Measurements from ENCODE around the gene COBL.

The COBL gene

DNA sequence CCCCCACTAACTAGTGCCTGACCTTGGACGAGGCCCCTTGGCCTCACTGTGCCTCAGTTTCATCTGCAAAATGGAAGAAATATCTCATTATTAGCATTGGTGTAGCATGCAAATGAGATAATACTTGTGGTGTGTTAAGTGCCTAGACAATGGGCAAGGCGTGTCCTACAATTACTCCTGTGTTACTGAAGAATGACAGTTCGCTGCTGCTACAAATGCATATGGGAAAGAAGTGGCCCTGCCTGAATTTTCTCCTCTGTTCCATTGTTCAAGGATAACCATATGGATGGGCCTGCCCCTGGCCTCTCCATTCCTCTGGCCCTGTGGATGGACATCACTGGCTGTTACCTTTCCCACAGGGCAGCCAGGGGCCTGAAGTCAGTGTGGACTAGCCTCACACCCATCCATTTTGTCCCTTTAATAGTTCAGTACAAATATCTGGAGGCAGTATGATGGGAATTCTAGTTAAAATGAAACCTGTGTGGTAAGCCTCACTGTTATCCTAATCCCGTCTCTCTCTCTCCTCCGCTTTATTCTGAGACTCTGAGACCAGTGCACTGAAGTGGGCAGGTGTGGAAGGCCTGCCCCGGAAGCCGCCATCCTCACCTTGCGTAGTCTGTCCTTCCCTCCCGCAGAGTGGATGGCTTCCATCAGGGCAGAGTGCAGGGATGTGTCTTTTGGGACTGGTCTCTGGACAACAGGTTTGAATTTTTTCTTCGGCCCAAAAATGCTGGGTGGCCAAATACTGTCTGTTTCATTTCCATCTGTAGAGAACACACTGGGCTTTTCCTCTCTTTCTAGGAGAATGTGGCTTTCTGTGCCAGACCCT, 289.3 kb downstream of the COBL start:
- TF ChIP-seq, protein P1, sequence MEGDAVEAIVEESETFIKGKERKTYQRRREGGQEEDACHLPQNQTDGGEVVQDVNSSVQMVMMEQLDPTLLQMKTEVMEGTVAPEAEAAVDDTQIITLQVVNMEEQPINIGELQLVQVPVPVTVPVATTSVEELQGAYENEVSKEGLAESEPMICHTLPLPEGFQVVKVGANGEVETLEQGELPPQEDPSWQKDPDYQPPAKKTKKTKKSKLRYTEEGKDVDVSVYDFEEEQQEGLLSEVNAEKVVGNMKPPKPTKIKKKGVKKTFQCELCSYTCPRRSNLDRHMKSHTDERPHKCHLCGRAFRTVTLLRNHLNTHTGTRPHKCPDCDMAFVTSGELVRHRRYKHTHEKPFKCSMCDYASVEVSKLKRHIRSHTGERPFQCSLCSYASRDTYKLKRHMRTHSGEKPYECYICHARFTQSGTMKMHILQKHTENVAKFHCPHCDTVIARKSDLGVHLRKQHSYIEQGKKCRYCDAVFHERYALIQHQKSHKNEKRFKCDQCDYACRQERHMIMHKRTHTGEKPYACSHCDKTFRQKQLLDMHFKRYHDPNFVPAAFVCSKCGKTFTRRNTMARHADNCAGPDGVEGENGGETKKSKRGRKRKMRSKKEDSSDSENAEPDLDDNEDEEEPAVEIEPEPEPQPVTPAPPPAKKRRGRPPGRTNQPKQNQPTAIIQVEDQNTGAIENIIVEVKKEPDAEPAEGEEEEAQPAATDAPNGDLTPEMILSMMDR (conservative IDR thresholded peaks at IDR 0.05; ENCODE audit: low read length) = no peak
- H3K4me3 ChIP-seq (ENCODE audit: low read length) = no peak overlapping the region
- no peak for DNase-seq (ENCODE audit: low read depth)

DNA sequence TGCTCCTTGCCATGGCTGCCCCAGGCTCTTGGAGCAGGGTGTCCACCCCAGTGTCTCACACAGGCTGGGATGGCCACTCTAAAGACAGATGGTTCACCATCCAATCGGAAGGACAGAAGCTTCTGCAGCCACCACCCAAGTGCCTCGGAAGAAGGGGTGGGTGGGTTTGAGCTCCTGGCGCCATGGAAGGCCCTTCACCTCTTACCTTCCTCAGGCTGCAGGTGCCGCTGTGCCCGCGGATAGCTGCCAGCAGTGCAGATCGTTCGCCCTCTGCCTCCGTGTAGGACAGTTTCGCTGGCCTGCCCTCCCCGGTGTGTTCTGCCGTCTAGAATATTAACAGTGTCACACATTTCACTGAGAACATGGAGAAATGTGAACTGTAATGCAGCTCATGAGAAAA, 290.3 kb downstream of the COBL start:
- TF ChIP-seq, protein P1 (conservative IDR thresholded peaks at IDR 0.05; ENCODE audit: low read length) = no peak
- H3K4me3 ChIP-seq (ENCODE audit: low read length) = no peak overlapping the region
- DNase-seq (ENCODE audit: low read depth) = no peak

DNA sequence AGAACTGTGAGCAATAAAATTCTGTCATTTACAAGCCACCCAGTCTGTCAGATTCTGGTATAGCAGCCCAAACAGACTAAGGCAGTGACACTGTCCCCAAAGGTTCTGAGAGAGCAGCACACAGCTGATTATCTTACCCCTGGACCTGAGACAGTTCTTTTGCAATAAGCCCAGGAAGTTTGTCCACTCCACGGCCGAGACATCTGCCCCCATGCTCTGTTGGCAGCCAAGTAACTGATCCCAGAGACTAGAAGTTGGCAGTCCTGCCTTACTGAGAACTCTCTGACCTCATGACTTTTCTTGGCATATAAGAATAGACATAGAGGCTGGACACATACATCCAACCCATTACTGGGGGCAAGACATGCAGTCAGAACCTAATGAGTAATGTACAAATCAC, 290.9 kb downstream of the COBL start:
- no peak overlapping the region for H3K4me3 ChIP-seq (ENCODE audit: low read length)
- peak; percentile 45 for DNase-seq (ENCODE audit: low read depth)
- TF ChIP-seq, protein P1 (conservative IDR thresholded peaks at IDR 0.05; ENCODE audit: low read length) = no peak

DNA sequence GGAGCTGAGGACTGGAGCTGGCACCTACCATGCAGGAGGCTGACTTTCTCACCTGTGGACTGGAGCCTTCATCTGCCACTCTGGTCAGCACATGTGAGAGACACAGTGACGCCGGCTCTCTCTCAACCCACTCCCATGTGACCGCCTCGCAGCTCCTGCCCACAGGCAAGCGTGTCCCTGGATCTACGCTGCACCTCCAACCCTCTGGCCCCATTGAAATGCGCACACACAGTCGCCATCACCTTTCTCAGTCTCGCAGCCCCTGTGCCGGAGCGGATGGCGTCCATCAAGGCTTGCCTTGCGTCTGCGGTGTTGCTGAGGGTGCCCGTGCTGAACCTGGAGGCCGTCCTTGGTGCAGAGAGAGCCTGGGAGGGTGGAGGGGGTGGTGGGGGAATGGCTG, 291.7 kb downstream of the COBL start:
- TF ChIP-seq, protein P1 (conservative IDR thresholded peaks at IDR 0.05; ENCODE audit: low read length) = no peak
- DNase-seq (ENCODE audit: low read depth) = no peak
- no peak overlapping the region for H3K4me3 ChIP-seq (ENCODE audit: low read length)

DNA sequence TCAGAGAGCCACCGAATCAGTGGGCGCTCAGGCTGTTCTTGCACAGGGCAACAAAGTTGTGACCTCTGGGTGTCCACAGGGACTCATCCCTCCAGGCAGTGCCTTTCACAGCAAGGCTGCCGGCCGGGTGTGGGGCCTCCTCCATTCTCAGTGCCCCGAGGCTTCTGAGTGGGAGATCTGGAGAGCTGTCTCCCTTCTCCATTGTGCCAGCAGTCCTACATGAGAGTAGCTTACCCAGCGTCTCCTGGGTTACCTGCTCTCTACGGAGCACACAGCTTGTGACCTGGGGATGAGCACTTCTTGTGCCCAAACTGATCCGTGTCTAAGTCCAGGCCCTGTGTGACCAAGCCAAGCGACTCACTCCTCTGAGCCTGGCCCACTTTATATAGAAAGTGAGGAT, 293.1 kb downstream of the COBL start:
- no peak for DNase-seq (ENCODE audit: low read depth)
- no peak overlapping the region for H3K4me3 ChIP-seq (ENCODE audit: low read length)
- TF ChIP-seq, protein P1 (conservative IDR thresholded peaks at IDR 0.05; ENCODE audit: low read length) = no peak

DNA sequence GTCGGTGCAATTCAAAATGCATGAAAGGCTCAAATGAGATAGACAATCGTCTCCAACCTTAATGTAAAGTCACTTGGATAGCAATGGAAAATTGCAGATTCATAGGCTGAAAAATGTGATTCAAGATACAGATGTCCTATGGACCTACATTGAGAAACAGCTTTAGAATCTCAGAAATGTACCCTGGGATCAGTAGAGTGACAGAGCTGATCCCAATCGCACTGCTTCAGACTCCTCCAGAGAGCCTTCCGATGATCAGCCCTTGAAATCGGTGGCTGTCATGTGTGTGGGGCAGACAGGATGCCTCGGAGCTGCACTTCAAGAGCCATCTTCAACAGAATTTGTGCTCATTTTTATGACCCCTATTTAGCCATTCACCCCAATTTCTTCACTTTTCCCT, 293.8 kb downstream of the COBL start:
- H3K4me3 ChIP-seq (ENCODE audit: low read length) = no peak overlapping the region
- no peak for DNase-seq (ENCODE audit: low read depth)
- TF ChIP-seq, protein P1 (conservative IDR thresholded peaks at IDR 0.05; ENCODE audit: low read length) = no peak

DNA sequence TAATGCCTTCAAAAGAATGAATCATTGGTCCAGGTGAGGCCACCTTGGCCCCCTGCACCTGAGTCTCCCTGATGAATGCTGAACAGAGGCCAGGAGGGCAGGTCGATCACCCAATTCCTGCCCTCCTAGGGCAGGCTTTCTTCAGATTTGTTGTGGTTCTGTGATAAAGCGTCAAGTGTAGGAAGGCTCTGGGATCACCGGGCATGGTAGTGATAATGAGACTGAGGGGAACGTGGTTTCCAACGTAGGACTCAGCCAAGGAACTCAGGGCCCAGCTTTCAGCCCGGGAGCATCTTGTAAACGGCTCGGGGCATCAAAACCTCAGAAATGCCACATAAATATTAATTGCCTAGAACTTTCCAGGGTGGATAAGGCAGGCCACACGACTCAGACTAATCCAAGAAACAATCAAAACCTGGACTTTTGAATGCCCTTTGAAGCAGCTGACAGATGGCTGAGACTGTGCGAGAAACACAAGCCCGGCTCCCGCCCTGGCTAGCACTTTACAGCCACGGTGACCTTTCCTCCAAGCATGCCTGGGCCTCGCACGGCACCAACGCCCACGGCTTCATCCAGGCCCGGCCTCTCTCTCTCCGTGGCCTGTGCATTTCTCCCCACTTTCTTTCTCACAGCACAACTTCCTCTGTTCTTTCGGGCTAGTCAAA, 294.6 kb downstream of the COBL start:
- TF ChIP-seq, protein P1 (conservative IDR thresholded peaks at IDR 0.05; ENCODE audit: low read length) = no peak
- no peak for DNase-seq (ENCODE audit: low read depth)
- no peak overlapping the region for H3K4me3 ChIP-seq (ENCODE audit: low read length)
